IMR-90 (cell line): ENCODE results near the gene CDK14. TPM values are rescaled to one million over a fixed set of nuclear protein-coding genes. Genes with fewer than 3 reads are reported as not detected.

Experiments
- ATAC-seq: fragments of 200-7000 bp; cut with Tn5 transposase; 2 replicates; pipeline ENCODE4 v1.9.1; 2020; ENCODE audit warnings: low read depth, mild to moderate bottlenecking, moderate library complexity
- BruUV-seq: library from RNA; stranded (reverse); fragments of 400-500 nt; replicated peaks from 2 replicates; lab custom pipeline; 2021; lab: Mats Ljungman, UMichigan
- CTCF ChIA-PET: fragments of 300-600 bp; formaldehyde crosslinking; extraction: SDS; loops from one replicate; lab custom pipeline; 2021; ENCODE audit warnings: antibody characterized with exemption; lab: Yijun Ruan, JAX
- POLR2A ChIA-PET: fragments of 300-600 bp; sonication (Branson Sonifier 250); formaldehyde crosslinking; loops from one replicate; lab custom pipeline; 2022; ENCODE audit warnings: antibody characterized with exemption; ENCODE audit not compliant: unreplicated experiment; lab: Charles Lee
- DNase-seq: peaks from one replicate; pipeline ENCODE4 v3.0.0; 2013
- H2AFZ ChIP-seq: replicated peaks from 2 replicates; pipeline ENCODE3; 2013; ENCODE audit warnings: low read length, mild to moderate bottlenecking; ENCODE audit not compliant: poor library complexity
- H2AK5ac ChIP-seq: 2 replicates; pipeline ENCODE4 v1.6.1; 2013; ENCODE audit warnings: low read depth, low read length, inconsistent platforms
- H2AK9ac ChIP-seq: replicated peaks from 2 replicates; pipeline ENCODE3; 2013; ENCODE audit warnings: mild to moderate bottlenecking, low read depth, low read length, moderate library complexity; ENCODE audit not compliant: poor library complexity
- H2BK120ac ChIP-seq: 2 replicates; pipeline ENCODE4 v1.6.1; 2013; ENCODE audit warnings: low read depth, low read length, inconsistent platforms
- H2BK15ac ChIP-seq: 3 replicates; pipeline ENCODE4 v1.6.1; 2013; ENCODE audit warnings: low read depth, low read length, inconsistent platforms
- H2BK20ac ChIP-seq: 2 replicates; pipeline ENCODE4 v1.6.1; 2013; ENCODE audit warnings: low read depth, mild to moderate bottlenecking, inconsistent platforms, low read length, moderate library complexity
- H2BK5ac ChIP-seq: 2 replicates; pipeline ENCODE4 v1.6.1; 2013; ENCODE audit warnings: mild to moderate bottlenecking, low read depth, low read length, inconsistent platforms; ENCODE audit not compliant: poor library complexity, severe bottlenecking
- H3K14ac ChIP-seq: replicated peaks from 2 replicates; pipeline ENCODE4 v1.6.1; 2013; ENCODE audit warnings: low read depth, low read length, inconsistent platforms
- H3K18ac ChIP-seq: 2 replicates; pipeline ENCODE4 v1.6.1; 2013; ENCODE audit warnings: low read depth, low read length, control low read depth
- H3K23ac ChIP-seq: 2 replicates; pipeline ENCODE4 v1.6.1; 2013; ENCODE audit warnings: low read depth, low read length, inconsistent platforms
- H3K27ac ChIP-seq: 2 replicates; pipeline ENCODE4 v1.5.1; 2013; ENCODE audit warnings: mild to moderate bottlenecking, control low read depth, low read length; ENCODE audit not compliant: insufficient read depth
- H3K27me3 ChIP-seq: 2 replicates; pipeline ENCODE4 v1.6.1; 2013; ENCODE audit warnings: low read length; ENCODE audit not compliant: control insufficient read depth, insufficient read depth
- H3K36me3 ChIP-seq: 2 replicates; pipeline ENCODE4 v1.6.1; 2013; ENCODE audit warnings: low read length, mixed read lengths; ENCODE audit not compliant: control insufficient read depth, insufficient read depth
- H3K4ac ChIP-seq: 2 replicates; pipeline ENCODE4 v1.6.1; 2013; ENCODE audit warnings: low read depth, low read length, inconsistent platforms
- H3K4me1 ChIP-seq: 2 replicates; pipeline ENCODE4 v1.6.1; 2013; ENCODE audit warnings: low read length, mixed read lengths; ENCODE audit not compliant: control insufficient read depth, insufficient read depth
- H3K4me2 ChIP-seq: 2 replicates; pipeline ENCODE4 v1.6.1; 2013; ENCODE audit warnings: low read depth, mild to moderate bottlenecking, control low read depth, low read length, moderate library complexity
- H3K4me3 ChIP-seq: 2 replicates; pipeline ENCODE4 v1.5.1; 2013; ENCODE audit warnings: low read depth, mild to moderate bottlenecking, control low read depth, low read length, moderate library complexity; ENCODE audit not compliant: insufficient read depth
- H3K56ac ChIP-seq: 2 replicates; pipeline ENCODE4 v1.6.1; 2013; ENCODE audit warnings: low read length, inconsistent platforms; ENCODE audit not compliant: insufficient read depth; ENCODE audit errors: extremely low read depth
- H3K79me1 ChIP-seq, 2 experiments: 2 replicates each; pipeline ENCODE4 v1.6.1; 2013; ENCODE audit warnings: low read length in 2 of 2, inconsistent platforms in 1 of 2, low read depth in 1 of 2
- H3K9ac ChIP-seq: 2 replicates; pipeline ENCODE4 v1.6.1; 2013; ENCODE audit warnings: low read depth, low read length, control low read depth
- H3K9me1 ChIP-seq: 2 replicates; pipeline ENCODE4 v1.6.1; 2013; ENCODE audit warnings: low read length, inconsistent platforms; ENCODE audit not compliant: insufficient read depth
- H3K9me3 ChIP-seq: 2 replicates; pipeline ENCODE4 v1.6.1; 2013; ENCODE audit warnings: low read length; ENCODE audit not compliant: control insufficient read depth, insufficient read depth
- H4K20me1 ChIP-seq: 2 replicates; pipeline ENCODE4 v1.6.1; 2013; ENCODE audit warnings: low read length, inconsistent platforms; ENCODE audit not compliant: insufficient read depth
- H4K5ac ChIP-seq: 2 replicates; pipeline ENCODE4 v1.6.1; 2013; ENCODE audit warnings: mild to moderate bottlenecking, low read depth, low read length, control low read depth
- H4K8ac ChIP-seq, 2 experiments: 2 replicates each; pipeline ENCODE4 v1.6.1; 2013; ENCODE audit warnings: low read depth in 2 of 2, low read length in 2 of 2, control low read depth in 1 of 2, inconsistent platforms in 1 of 2
- H4K91ac ChIP-seq: 2 replicates; pipeline ENCODE4 v1.6.1; 2013; ENCODE audit warnings: low read depth, low read length, inconsistent platforms; ENCODE audit not compliant: insufficient read depth
- BHLHE40 ChIP-seq: fragments of 150-350 bp; IDR thresholded peaks from 2 replicates; pipeline ENCODE4 v1.6.1; 2016; ENCODE audit warnings: mild to moderate bottlenecking, low read depth, low read length
- CTCF ChIP-seq: conservative IDR thresholded peaks from 2 replicates; pipeline ENCODE4 v1.5.1; 2012; ENCODE audit warnings: mild to moderate bottlenecking, low read depth, low read length, improper control_type of control experiment
- FOS ChIP-seq: fragments of 150-350 bp; IDR thresholded peaks from 2 replicates; pipeline ENCODE4 v1.6.1; 2016; ENCODE audit warnings: low read depth, low read length
- MXI1 ChIP-seq: IDR thresholded peaks from 2 replicates; pipeline ENCODE4 v1.6.1; 2012; ENCODE audit warnings: low read depth, mild to moderate bottlenecking, low read length, moderate library complexity, borderline replicate concordance
- NFE2L2 ChIP-seq: fragments of 150-350 bp; IDR thresholded peaks from 2 replicates; pipeline ENCODE4 v1.6.1; 2016; ENCODE audit warnings: low read depth, mild to moderate bottlenecking, low read length
- POLR2A ChIP-seq: IDR thresholded peaks from 2 replicates; pipeline ENCODE4 v1.6.1; 2012; ENCODE audit warnings: mild to moderate bottlenecking, low read depth, low read length
- RAD21 ChIP-seq: IDR thresholded peaks from 2 replicates; pipeline ENCODE4 v1.6.1; 2012; ENCODE audit warnings: low read length, improper control_type of control experiment
- RCOR1 ChIP-seq: IDR thresholded peaks from 2 replicates; pipeline ENCODE4 v1.6.1; 2012; ENCODE audit warnings: mild to moderate bottlenecking, low read length, improper control_type of control experiment; ENCODE audit not compliant: insufficient replicate concordance
- SMC3 ChIP-seq: fragments of 150-350 bp; IDR thresholded peaks from 2 replicates; pipeline ENCODE4 v1.6.1; 2016; ENCODE audit warnings: low read depth, mild to moderate bottlenecking, antibody characterized with exemption, low read length, moderate library complexity
- USF2 ChIP-seq: fragments of 150-350 bp; IDR thresholded peaks from 2 replicates; pipeline ENCODE4 v1.6.1; 2017; ENCODE audit warnings: mild to moderate bottlenecking, antibody characterized with exemption, low read length, low read depth
- WGBS, 2 experiments: methylation state at CpG; one replicate each; pipeline versions ENCODE4 v1.1.5 to v1.1.7; 2013; ENCODE audit warnings: missing lambda C conversion rate in 2 of 2; ENCODE audit not compliant: insufficient read length in 1 of 2; ENCODE audit errors: extremely low coverage in 2 of 2; 5-methylcytosine and 5-hydroxymethylcytosine counted together
- dilution Hi-C: fragments of 300-500 bp; cut with HindIII; formaldehyde crosslinking; loops from one replicate; pipeline ENCODE4 v1.14.3; 2018; ENCODE audit warnings: low sequenced_read_pairs; ENCODE audit not compliant: unreplicated experiment
- in situ Hi-C: fragments of 300-500 bp; cut with MboI; formaldehyde crosslinking; loops from 3 replicates; pipeline ENCODE4 v1.14.3; 2019; ENCODE audit warnings: low sequenced_read_pairs, inconsistent platforms, mixed read lengths
- intact Hi-C: fragments of 100-400 bp; cut with micrococcal nuclease; formaldehyde crosslinking; loops from 2 replicates; pipeline ENCODE4 v1.10.0; 2022
- polyA plus RNA-seq, 3 experiments: library from polyadenylated mRNA; depleted of rRNA; stranded (reverse); fragments of >200 nt; gene quantifications; 2 replicates each; pipeline ENCODE4 v1.2.3, GENCODE V29; 2012; ENCODE audit warnings: low replicate concordance in 1 of 3
- total RNA-seq: library from RNA; depleted of rRNA; stranded (reverse); fragments of >200 nt; gene quantifications from 2 replicates; pipeline ENCODE4 v1.2.3, GENCODE V29; 2012

The CDK14 gene
- total and polyA plus RNA-seq, 2 of the 4 experiments (the other 2 are of a cell fraction): 10.1 to 29.6 TPM

- H2AK9ac ChIP-seq: no peak overlapping the region
- H4K20me1 ChIP-seq: no peaks in the 10 kb centered on the region
- ChIA-PET CTCF (interaction anchor here (0.6 to 0.7 kb wide), 2 partner anchors 92 to 170 kb away, joined by 3 to 4 read pairs; no protein-coding TSS in a partner anchor), POLR2A (no interaction called here)
- no TSS peak for BruUV-seq
- H3K23ac ChIP-seq: no peak overlapping the region
- no peak overlapping the region for H2AFZ ChIP-seq
- no CpG with 5 or more reads among the region's 2 CpGs for WGBS, 2 experiments
- no peak overlapping the region for H3K4ac ChIP-seq
- intact Hi-C loops (loop anchor here (5.0 kb wide), 1 partner anchor 43 kb away; no protein-coding TSS in a partner anchor), dilution Hi-C loops (no loop called here), in situ Hi-C loops (no loop called here)
- H2BK120ac ChIP-seq: no peak overlapping the region
- no peak overlapping the region for H3K18ac ChIP-seq
- no peak overlapping the region for H2BK20ac ChIP-seq
- peaks cover 0 to 3% of the 10 kb centered on the region in 2 experiments; a peak in 1 of 4 replicates for H3K79me1 ChIP-seq
- no peak overlapping the region for H2AK5ac ChIP-seq
- H3K9ac ChIP-seq: no peak overlapping the region
- H4K91ac ChIP-seq: no peak overlapping the region
- no peak overlapping the region for H4K8ac ChIP-seq
- no peak overlapping the region for H2BK5ac ChIP-seq
- ATAC-seq: no peak
- no peak overlapping the region for H3K56ac ChIP-seq
- H3K4me3 ChIP-seq: no peak overlapping the region
- no peak overlapping the region for H3K4me2 ChIP-seq
- H3K14ac ChIP-seq: no peak overlapping the region
- H3K27ac ChIP-seq: no peak overlapping the region
- DNase-seq: no peak
- peaks cover 2% of the 10 kb centered on the region; the same call in 1 of the 2 replicates for H3K4me1 ChIP-seq
- H3K9me3 ChIP-seq: no peaks in the 10 kb centered on the region
- TF ChIP-seq CTCF (no peak), RAD21 (no peak), NFE2L2 (no peak), MXI1 (no peak), POLR2A (no peak), BHLHE40 (no peak), FOS (no peak), SMC3 (no peak), RCOR1 (no peak), USF2 (no peak)
- peaks cover 2% of the 10 kb centered on the region; the same call in 1 of the 2 replicates for H3K36me3 ChIP-seq
- peaks cover 3% of the 10 kb centered on the region; the same call in 1 of the 2 replicates for H3K9me1 ChIP-seq
- H2BK15ac ChIP-seq: no peak overlapping the region
- no peaks in the 10 kb centered on the region for H3K27me3 ChIP-seq
- no peak overlapping the region for H4K5ac ChIP-seq
Measured at GRCh38 chr7:90919816-90920215, 323.7 kb downstream of the CDK14 start.
